LNCaP clone FGC (cell line): ENCODE results near the gene SND1.

ENCODE experiments used
- DNase-seq: peaks from one replicate; pipeline ENCODE4 v3.0.0-alpha.2; 2011; ENCODE audit warnings: low read depth
- H3K4me3 ChIP-seq: 2 replicates; pipeline ENCODE4 v1.5.1; 2011; ENCODE audit warnings: mild to moderate bottlenecking, low read depth, low read length, control low read depth
- TF ChIP-seq, protein P1 (sequence below): IDR thresholded peaks from 2 replicates; pipeline ENCODE4 v1.5.1; 2012; ENCODE audit warnings: mild to moderate bottlenecking; ENCODE audit not compliant: control insufficient read depth, insufficient read depth; ENCODE audit errors: extremely low read depth

SND1 gene

GRCh38 chr7:128093614-128094570 is 441.9 kb downstream of the SND1 start:
- TF ChIP-seq, protein P1, sequence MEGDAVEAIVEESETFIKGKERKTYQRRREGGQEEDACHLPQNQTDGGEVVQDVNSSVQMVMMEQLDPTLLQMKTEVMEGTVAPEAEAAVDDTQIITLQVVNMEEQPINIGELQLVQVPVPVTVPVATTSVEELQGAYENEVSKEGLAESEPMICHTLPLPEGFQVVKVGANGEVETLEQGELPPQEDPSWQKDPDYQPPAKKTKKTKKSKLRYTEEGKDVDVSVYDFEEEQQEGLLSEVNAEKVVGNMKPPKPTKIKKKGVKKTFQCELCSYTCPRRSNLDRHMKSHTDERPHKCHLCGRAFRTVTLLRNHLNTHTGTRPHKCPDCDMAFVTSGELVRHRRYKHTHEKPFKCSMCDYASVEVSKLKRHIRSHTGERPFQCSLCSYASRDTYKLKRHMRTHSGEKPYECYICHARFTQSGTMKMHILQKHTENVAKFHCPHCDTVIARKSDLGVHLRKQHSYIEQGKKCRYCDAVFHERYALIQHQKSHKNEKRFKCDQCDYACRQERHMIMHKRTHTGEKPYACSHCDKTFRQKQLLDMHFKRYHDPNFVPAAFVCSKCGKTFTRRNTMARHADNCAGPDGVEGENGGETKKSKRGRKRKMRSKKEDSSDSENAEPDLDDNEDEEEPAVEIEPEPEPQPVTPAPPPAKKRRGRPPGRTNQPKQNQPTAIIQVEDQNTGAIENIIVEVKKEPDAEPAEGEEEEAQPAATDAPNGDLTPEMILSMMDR = no peak
- DNase-seq = no peak
- no peak overlapping the region for H3K4me3 ChIP-seq

GRCh38 chr7:128094686-128095085 is 442.7 kb downstream of the SND1 start:
- TF ChIP-seq, protein P1 = no peak

DNA sequence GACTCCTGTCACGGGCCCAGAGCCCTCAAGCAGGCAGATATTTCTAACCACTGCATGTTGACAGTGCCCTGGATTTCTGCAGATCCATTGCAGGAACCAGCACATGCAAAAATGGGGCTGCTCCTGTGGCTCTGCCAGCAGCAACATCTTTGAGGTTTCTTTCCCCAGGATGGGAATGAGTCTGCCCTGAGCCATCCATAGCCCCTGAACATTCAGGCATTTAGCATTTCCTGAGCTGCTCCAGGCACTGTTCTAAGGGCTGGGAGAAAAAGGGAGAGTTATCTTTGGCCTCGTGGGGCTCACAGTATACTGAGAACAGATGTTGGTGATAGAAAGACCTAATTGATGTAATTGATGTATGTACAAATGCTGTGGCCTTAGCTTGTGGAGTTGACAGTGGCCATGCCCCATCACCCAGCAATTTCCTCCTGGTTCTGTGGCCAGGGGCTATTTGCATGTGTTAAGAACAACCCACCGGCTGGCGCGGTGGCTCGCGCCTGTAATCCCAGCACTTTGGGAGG is 445.3 kb downstream of the SND1 start:
- H3K4me3 ChIP-seq = no peak overlapping the region
- TF ChIP-seq, protein P1 = no peak
- DNase-seq = no peak

More at GRCh38 chr7:128094686-128095085, 442.7 kb downstream of the SND1 start:
- H3K4me3 ChIP-seq = no peak overlapping the region
- no peak for DNase-seq

GRCh38 chr7:128098629-128099028 is 446.6 kb downstream of the SND1 start:
- no peak overlapping the region for H3K4me3 ChIP-seq
- TF ChIP-seq, protein P1 = no peak
- DNase-seq = no peak

GRCh38 chr7:128099204-128099671 is 447.2 kb downstream of the SND1 start:
- no peak overlapping the region for H3K4me3 ChIP-seq
- DNase-seq = no peak
- TF ChIP-seq, protein P1 = no peak

DNA sequence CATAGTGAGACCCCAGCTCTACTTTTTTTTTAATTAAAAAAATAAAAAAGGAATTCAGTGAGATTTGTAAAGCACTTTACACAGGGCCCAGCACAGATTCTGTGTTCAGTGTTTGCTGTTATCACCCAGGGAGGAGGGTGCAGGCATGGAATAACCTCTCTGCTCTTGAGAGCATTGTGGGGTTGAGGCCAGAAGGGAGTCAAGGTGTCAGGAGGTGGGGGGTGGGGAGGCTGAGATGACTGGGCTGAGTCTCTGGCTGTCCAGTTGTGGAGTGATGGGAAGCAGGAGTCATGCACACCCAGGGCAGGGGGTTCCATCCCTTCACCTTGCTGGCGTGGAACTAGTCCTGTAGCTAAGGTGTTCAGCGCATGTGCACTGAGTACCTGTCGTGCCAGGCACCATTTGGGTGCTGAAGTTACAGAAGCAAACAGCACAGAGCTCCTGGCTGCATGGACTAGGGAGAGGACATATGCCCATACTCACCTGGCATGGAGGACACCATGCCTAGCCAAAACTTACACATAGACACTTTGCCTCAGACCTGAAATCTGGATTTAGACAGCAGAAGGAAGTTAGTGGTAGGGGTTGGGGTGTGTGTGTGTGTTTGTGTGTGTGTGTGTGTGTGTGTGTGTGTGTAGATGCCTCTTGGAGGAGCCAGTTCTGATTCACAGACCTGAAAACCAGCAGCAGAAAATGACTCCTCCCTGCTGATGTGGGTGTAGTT is 448.4 kb downstream of the SND1 start:
- no peak for DNase-seq
- TF ChIP-seq, protein P1 = no peak
- H3K4me3 ChIP-seq = no peak overlapping the region
